WTC11 (cell line): ENCODE results near the gene C2CD5. TPM values are rescaled to one million over a fixed set of nuclear protein-coding genes. Genes with fewer than 3 reads are reported as not detected.
A peak's percentile ranks its signal among the peaks of the same experiment; 100 is the strongest.

ENCODE experiments used
- ATAC-seq: fragments of 200-7000 bp; cut with Tn5 transposase; 2 replicates; pipeline ENCODE4 v1.10.0; 2021; ENCODE audit warnings: mild to moderate bottlenecking, moderate library complexity
- CTCF ChIA-PET: fragments of 300-600 bp; sonication (Branson Sonifier 250); formaldehyde crosslinking; loops from one replicate; lab custom pipeline; 2021; ENCODE audit warnings: antibody characterized with exemption; lab: Charles Lee
- POLR2A ChIA-PET: fragments of 350-600 bp; sonication (Branson Sonifier 250); formaldehyde crosslinking; loops from one replicate; lab custom pipeline; 2021; ENCODE audit warnings: antibody characterized with exemption; lab: Charles Lee
- DNase-seq: peaks from one replicate; pipeline ENCODE4 v3.0.0; 2021; ENCODE audit warnings: low spot score
- H3K27ac Mint-ChIP-seq: 2 replicates; pipeline ENCODE4 v1.8.0; 2021; ENCODE audit warnings: mixed read lengths
- H3K27me3 Mint-ChIP-seq: 2 replicates; pipeline ENCODE4 v1.8.0; 2021; ENCODE audit warnings: low read depth, mild to moderate bottlenecking, moderate library complexity, mixed read lengths
- H3K36me3 Mint-ChIP-seq: 2 replicates; pipeline ENCODE4 v1.8.0; 2021; ENCODE audit warnings: mixed read lengths
- H3K4me1 Mint-ChIP-seq: 2 replicates; pipeline ENCODE4 v1.8.0; 2022; ENCODE audit warnings: mixed read lengths
- H3K4me3 Mint-ChIP-seq: 2 replicates; pipeline ENCODE4 v1.8.0; 2021; ENCODE audit warnings: mild to moderate bottlenecking, moderate library complexity, mixed read lengths
- H3K9me3 Mint-ChIP-seq: 2 replicates; pipeline ENCODE4 v1.8.0; 2021; ENCODE audit warnings: mixed read lengths
- ATF1 ChIP-seq: sonication (generic); formaldehyde crosslinking; IDR thresholded peaks from 2 replicates; pipeline ENCODE4 v1.8.1; 2023; ENCODE audit warnings: mild to moderate bottlenecking, moderate library complexity, missing genetic modification reagents
- E2F1 ChIP-seq: sonication (generic); formaldehyde crosslinking; IDR thresholded peaks from 2 replicates; pipeline ENCODE4 v1.8.0; 2022; ENCODE audit warnings: mild to moderate bottlenecking, missing genetic modification reagents
- E2F4 ChIP-seq: sonication (generic); formaldehyde crosslinking; IDR thresholded peaks from 2 replicates; pipeline ENCODE4 v1.8.1; 2022; ENCODE audit warnings: low read depth, mild to moderate bottlenecking, moderate library complexity, missing genetic modification reagents, borderline replicate concordance
- ERG ChIP-seq: fragments of 250-450 bp; sonication (Bioruptor Pico); IDR thresholded peaks from 2 replicates; pipeline ENCODE4 v1.8.0; 2021; ENCODE audit warnings: mild to moderate bottlenecking
- FOXK1 ChIP-seq: sonication (generic); formaldehyde crosslinking; IDR thresholded peaks from 2 replicates; pipeline ENCODE4 v1.8.0; 2022; ENCODE audit warnings: mild to moderate bottlenecking, moderate library complexity, missing genetic modification reagents
- GRHL2 ChIP-seq: fragments of 250-450 bp; sonication (Bioruptor Pico); IDR thresholded peaks from 2 replicates; pipeline ENCODE4 v1.8.0; 2022; ENCODE audit warnings: mild to moderate bottlenecking, moderate library complexity; ENCODE audit not compliant: insufficient replicate concordance, severe bottlenecking
- HMGA2 ChIP-seq: fragments of 250-450 bp; sonication (Bioruptor Pico); IDR thresholded peaks from 2 replicates; pipeline ENCODE4 v1.4.0; 2021; ENCODE audit warnings: mild to moderate bottlenecking, moderate library complexity
- IRF1 ChIP-seq: sonication (generic); formaldehyde crosslinking; IDR thresholded peaks from 2 replicates; pipeline ENCODE4 v1.8.0; 2023; ENCODE audit warnings: missing genetic modification reagents
- OVOL2 ChIP-seq: fragments of 250-450 bp; sonication (Bioruptor Pico); IDR thresholded peaks from 2 replicates; pipeline ENCODE4 v1.9.0; 2021; ENCODE audit warnings: mild to moderate bottlenecking, borderline replicate concordance
- PRDM15 ChIP-seq: sonication (generic); formaldehyde crosslinking; IDR thresholded peaks from 2 replicates; pipeline ENCODE4 v1.8.0; 2022; ENCODE audit warnings: missing genetic modification reagents
- RORB ChIP-seq: fragments of 250-450 bp; sonication (Bioruptor Pico); IDR thresholded peaks from 2 replicates; pipeline ENCODE4 v1.9.0; 2021; ENCODE audit warnings: mild to moderate bottlenecking
- SMAD3 ChIP-seq: sonication (generic); formaldehyde crosslinking; IDR thresholded peaks from 2 replicates; pipeline ENCODE4 v1.8.0; 2022; ENCODE audit warnings: missing genetic modification reagents, mild to moderate bottlenecking, borderline replicate concordance
- SP1 ChIP-seq: sonication (generic); formaldehyde crosslinking; conservative IDR thresholded peaks from 2 replicates; pipeline ENCODE4 v1.8.1; 2022; ENCODE audit warnings: missing genetic modification reagents
- TP53 ChIP-seq: sonication (generic); formaldehyde crosslinking; IDR thresholded peaks from 2 replicates; pipeline ENCODE4 v1.8.1; 2023; ENCODE audit warnings: mild to moderate bottlenecking, missing genetic modification reagents
- ZBTB21 ChIP-seq: sonication (generic); formaldehyde crosslinking; IDR thresholded peaks from 2 replicates; pipeline ENCODE4 v1.8.1; 2023; ENCODE audit warnings: mild to moderate bottlenecking, missing genetic modification reagents, borderline replicate concordance
- ZNF219 ChIP-seq: sonication (generic); formaldehyde crosslinking; IDR thresholded peaks from 2 replicates; pipeline ENCODE4 v1.8.0; 2023; ENCODE audit warnings: missing genetic modification reagents, mild to moderate bottlenecking, borderline replicate concordance
- ZNF263 ChIP-seq: sonication (generic); formaldehyde crosslinking; IDR thresholded peaks from 2 replicates; pipeline ENCODE4 v1.8.1; 2022; ENCODE audit warnings: low read depth, mild to moderate bottlenecking, moderate library complexity, missing genetic modification reagents
- ZNF671 ChIP-seq: fragments of 250-450 bp; sonication (Bioruptor Pico); IDR thresholded peaks from 2 replicates; pipeline ENCODE4 v1.8.0; 2021; ENCODE audit warnings: mild to moderate bottlenecking
- ZSCAN18 ChIP-seq: fragments of 250-450 bp; sonication (Bioruptor Pico); IDR thresholded peaks from 2 replicates; pipeline ENCODE4 v2.1.2; 2022; ENCODE audit warnings: mild to moderate bottlenecking, moderate library complexity
- total RNA-seq: library from RNA; stranded (reverse); gene quantifications from 3 replicates; pipeline ENCODE4 v1.2.3, GENCODE V29; 2021

C2CD5 gene
- total RNA-seq, 1 experiment from 2014 or later: 48.1 TPM

- peak overlapping the region; percentile 47; the same call in 1 of the 2 replicates for H3K27ac Mint-ChIP-seq
Observed at GRCh38 chr12:22518998-22519397, 25.3 kb downstream of the C2CD5 start.

More at GRCh38 chr12:22518998-22519397, 25.3 kb downstream of the C2CD5 start:
- ChIA-PET CTCF (interaction anchor here (2.3 kb wide), 1 partner anchor 10 kb away, joined by 8 read pairs; no protein-coding TSS in a partner anchor), POLR2A (no interaction called here)
- Mint-ChIP-seq H3K4me3 (no peak overlapping the region), H3K36me3 (peaks cover 27% of the 10 kb centered on the region), H3K4me1 (0 out of 2 replicates have a peak, but pooled peaks cover 4% of the 10 kb centered on the region), H3K9me3 (no peaks in the 10 kb centered on the region), H3K27me3 (no peaks in the 10 kb centered on the region)
- DNase-seq (no peak), ATAC-seq (no peak)
- no peak for TF ChIP-seq IRF1
- TF ChIP-seq ZNF219 (CRISPR knock-in tag): no peak
- TF ChIP-seq OVOL2 (CRISPR knock-in tag): no peak
- no peak for TF ChIP-seq HMGA2 (CRISPR knock-in tag)
- TF ChIP-seq RORB (CRISPR knock-in tag): no peak
- no peak for TF ChIP-seq E2F1 (CRISPR knock-in tag)
- no peak for TF ChIP-seq ZNF263 (CRISPR knock-in tag)
- TF ChIP-seq ZBTB21: no peak
- TF ChIP-seq E2F4 (CRISPR knock-in tag): no peak
- TF ChIP-seq PRDM15 (CRISPR knock-in tag): no peak
- no peak for TF ChIP-seq FOXK1 (CRISPR knock-in tag)
- TF ChIP-seq ZSCAN18 (CRISPR knock-in tag): no peak
- TF ChIP-seq ATF1: no peak
- TF ChIP-seq GRHL2: no peak
- TF ChIP-seq TP53 (CRISPR knock-in tag): no peak
- no peak for TF ChIP-seq ERG (CRISPR knock-in tag)
- TF ChIP-seq SMAD3: no peak
- TF ChIP-seq ZNF671: no peak
- no peak for TF ChIP-seq SP1 (CRISPR knock-in tag)
